HCT116 (cell line): ENCODE results near the gene C9. TPM values are rescaled to one million over a fixed set of nuclear protein-coding genes. Genes with fewer than 3 reads are reported as not detected.

Experiments used
- ATAC-seq: fragments of 200-7000 bp; cut with Tn5 transposase; 2 replicates; pipeline ENCODE4 v1.9.1; 2020; ENCODE audit warnings: mild to moderate bottlenecking, moderate library complexity
- BruUV-seq: library from RNA; stranded (reverse); fragments of 400-500 nt; replicated peaks from 2 replicates; lab custom pipeline; 2021; lab: Mats Ljungman, UMichigan
- CTCF ChIA-PET: fragments of 300-600 bp; sonication (Branson Sonifier 250); formaldehyde crosslinking; loops from one replicate; lab custom pipeline; 2021; ENCODE audit warnings: antibody characterized with exemption; lab: Charles Lee
- POLR2A ChIA-PET: fragments of 300-600, 350-600 bp; sonication (Branson Sonifier 250); formaldehyde crosslinking; loops from one replicate; lab custom pipeline; 2021; ENCODE audit warnings: antibody characterized with exemption; lab: Charles Lee
- RAD21 ChIA-PET, 2 experiments: fragments of 300-600 bp; sonication (Branson Sonifier 250); formaldehyde crosslinking; loops; one replicate each; lab custom pipeline; 2023; ENCODE audit warnings: low total read pairs in 2 of 2; ENCODE audit not compliant: uncharacterized antibody in 2 of 2, unreplicated experiment in 2 of 2, low non-redundant PET in 1 of 2; lab: Charles Lee
- DNase-seq: peaks from one replicate; pipeline ENCODE4 v3.0.0-alpha.2; 2010; ENCODE audit warnings: low read depth, low spot score
- H2AFZ ChIP-seq: fragments of 200-600 bp; shearing (Covaris generic), sonication (generic); 2 replicates; pipeline ENCODE4 v1.6.1; 2017; ENCODE audit warnings: low read depth, mixed run types, mixed read lengths, antibody characterized with exemption, low read length; ENCODE audit not compliant: poor library complexity, severe bottlenecking
- H3K27ac ChIP-seq: 2 replicates; pipeline ENCODE4 v1.5.1; 2012; ENCODE audit warnings: low read depth, low read length
- H3K27me3 ChIP-seq: fragments of 200-600 bp; sonication (generic); 2 replicates; pipeline ENCODE4 v1.6.1; 2016; ENCODE audit warnings: mixed run types, low read length, mixed read lengths; ENCODE audit not compliant: insufficient read depth
- H3K36me3 ChIP-seq, 2 experiments: fragments of 200-500 bp in 1 of 2; fragments of 200-600 bp in 1 of 2; sonication (Bioruptor generic) in 1 of 2; sonication (generic) in 1 of 2; 2 replicates each; pipeline versions ENCODE4 v1.5.1 to v1.6.1; 2014 to 2016; ENCODE audit warnings: low read length in 2 of 2, inconsistent platforms in 1 of 2, mixed read lengths in 1 of 2, mixed run types in 1 of 2; ENCODE audit not compliant: insufficient read depth in 2 of 2, control insufficient read depth in 1 of 2
- H3K4me1 ChIP-seq, 2 experiments: fragments of 200-600 bp in 1 of 2; sonication (generic) in 1 of 2; 2 replicates each; pipeline versions ENCODE4 v1.5.1 to v1.6.1; 2012 to 2017; ENCODE audit warnings: low read length in 2 of 2, inconsistent platforms in 1 of 2, mild to moderate bottlenecking in 1 of 2, mixed read lengths in 1 of 2, mixed run types in 1 of 2, moderate library complexity in 1 of 2; ENCODE audit not compliant: insufficient read depth in 2 of 2, control insufficient read depth in 1 of 2
- H3K4me2 ChIP-seq: fragments of 200-600 bp; sonication (generic); 2 replicates; pipeline ENCODE4 v1.6.1; 2017; ENCODE audit warnings: mixed run types, low read length, mixed read lengths
- H3K4me3 ChIP-seq, 2 experiments: fragments of 200-600 bp in 1 of 2; sonication (generic) in 1 of 2; replicated peaks in 1 of 2; 2 replicates each; pipeline ENCODE4 v1.5.1; 2011 to 2016; ENCODE audit warnings: low read length in 2 of 2, control low read depth in 1 of 2, low read depth in 1 of 2, mild to moderate bottlenecking in 1 of 2, mixed read lengths in 1 of 2, mixed run types in 1 of 2
- H3K79me2 ChIP-seq: fragments of 200-600 bp; sonication (generic); 2 replicates; pipeline ENCODE4 v1.6.1; 2017; ENCODE audit warnings: mild to moderate bottlenecking, mixed run types, low read length, moderate library complexity, mixed read lengths; ENCODE audit not compliant: insufficient read depth
- H3K9ac ChIP-seq: fragments of 200-600 bp; sonication (generic); 2 replicates; pipeline ENCODE4 v1.6.1; 2016; ENCODE audit warnings: low read length, mixed read lengths
- H3K9me2 ChIP-seq: fragments of 200-600 bp; sonication (generic), shearing (Covaris generic); 2 replicates; pipeline ENCODE4 v1.6.1; 2017; ENCODE audit warnings: mixed run types, mild to moderate bottlenecking, moderate library complexity; ENCODE audit not compliant: insufficient read depth
- H3K9me3 ChIP-seq, 2 experiments: fragments of 200-500 bp in 1 of 2; fragments of 200-600 bp in 1 of 2; sonication (Bioruptor generic) in 1 of 2; sonication (generic) in 1 of 2; 2 replicates each; pipeline ENCODE4 v1.6.1; 2014 to 2017; ENCODE audit warnings: low read length in 2 of 2, mixed read lengths in 2 of 2, inconsistent platforms in 1 of 2, low read depth in 1 of 2, mild to moderate bottlenecking in 1 of 2, mixed run types in 1 of 2, moderate library complexity in 1 of 2; ENCODE audit not compliant: control insufficient read depth in 1 of 2, insufficient read depth in 1 of 2
- H4K20me1 ChIP-seq: fragments of 200-600 bp; sonication (generic), shearing (Covaris generic); 2 replicates; pipeline ENCODE4 v1.6.1; 2017; ENCODE audit warnings: mixed run types, mild to moderate bottlenecking, moderate library complexity; ENCODE audit not compliant: insufficient read depth
- FOSL1 ChIP-seq: IDR thresholded peaks from 2 replicates; pipeline ENCODE4 v1.6.1; 2012; ENCODE audit warnings: low read depth
- JUND ChIP-seq: IDR thresholded peaks from 2 replicates; pipeline ENCODE4 v1.6.1; 2012
- POLR2A ChIP-seq: IDR thresholded peaks from 2 replicates; pipeline ENCODE4 v1.7.0; 2011; ENCODE audit warnings: borderline replicate concordance; ENCODE audit not compliant: insufficient read depth, insufficient read length; ENCODE audit errors: extremely low read depth
- POLR2AphosphoS5 ChIP-seq: IDR thresholded peaks from 2 replicates; pipeline ENCODE4 v1.6.1; 2011; ENCODE audit warnings: mild to moderate bottlenecking, low read depth, low read length, moderate library complexity
- RAD21 ChIP-seq: IDR thresholded peaks from 2 replicates; pipeline ENCODE4 v1.6.1; 2012; ENCODE audit warnings: low read depth, mild to moderate bottlenecking
- SIN3A ChIP-seq: IDR thresholded peaks from 2 replicates; pipeline ENCODE4 v1.6.1; 2012; ENCODE audit warnings: low read depth
- TCF7L2 ChIP-seq: IDR thresholded peaks from 2 replicates; pipeline ENCODE4 v1.7.0; 2011; ENCODE audit warnings: borderline replicate concordance, inconsistent platforms; ENCODE audit not compliant: insufficient read depth, insufficient read length; ENCODE audit errors: extremely low read depth
- YY1 ChIP-seq: IDR thresholded peaks from 2 replicates; pipeline ENCODE4 v1.6.1; 2011; ENCODE audit warnings: low read length, low read depth, moderate library complexity, mild to moderate bottlenecking; ENCODE audit not compliant: insufficient replicate concordance; ENCODE audit errors: extremely low read depth
- intact Hi-C: fragments of 100-400 bp; cut with micrococcal nuclease; formaldehyde crosslinking; loops from 2 replicates; pipeline ENCODE4 v1.10.0; 2022
- total RNA-seq: library from RNA; stranded (reverse); gene quantifications from one replicate; pipeline ENCODE4 v1.2.1, GENCODE V29; 2021; ENCODE audit not compliant: unreplicated experiment
- TF ChIP-seq, protein P1 (sequence below): IDR thresholded peaks from 2 replicates; pipeline ENCODE4 v1.6.1; 2011; ENCODE audit warnings: mild to moderate bottlenecking, low read length, moderate library complexity; ENCODE audit not compliant: insufficient replicate concordance; ENCODE audit errors: extremely low read depth
- TF ChIP-seq, protein P2 (sequence below): IDR thresholded peaks from 2 replicates; pipeline ENCODE4 v1.6.1; 2012
- TF ChIP-seq, protein P3 (sequence below), 3 experiments: fragments of 200-600 bp in 1 of 3; sonication (generic) in 1 of 3; IDR thresholded peaks in 2 of 3; conservative IDR thresholded peaks in 1 of 3; 2 replicates each; pipeline ENCODE4 v1.5.1; 2012 to 2017; ENCODE audit warnings: low read depth in 2 of 3, low read length in 2 of 3, antibody characterized with exemption in 1 of 3, borderline replicate concordance in 1 of 3, control low read depth in 1 of 3, mild to moderate bottlenecking in 1 of 3, mixed read lengths in 1 of 3, mixed run types in 1 of 3, moderate library complexity in 1 of 3; ENCODE audit not compliant: insufficient read depth in 1 of 3
- TF ChIP-seq, protein P4 (sequence below): IDR thresholded peaks from 2 replicates; pipeline ENCODE4 v1.6.1; 2012; ENCODE audit warnings: low read depth
- TF ChIP-seq, protein P5 (sequence below): IDR thresholded peaks from 2 replicates; pipeline ENCODE4 v1.6.1; 2012

C9 gene
- total RNA-seq, 1 experiment from 2014 or later = 0.34 TPM

DNA sequence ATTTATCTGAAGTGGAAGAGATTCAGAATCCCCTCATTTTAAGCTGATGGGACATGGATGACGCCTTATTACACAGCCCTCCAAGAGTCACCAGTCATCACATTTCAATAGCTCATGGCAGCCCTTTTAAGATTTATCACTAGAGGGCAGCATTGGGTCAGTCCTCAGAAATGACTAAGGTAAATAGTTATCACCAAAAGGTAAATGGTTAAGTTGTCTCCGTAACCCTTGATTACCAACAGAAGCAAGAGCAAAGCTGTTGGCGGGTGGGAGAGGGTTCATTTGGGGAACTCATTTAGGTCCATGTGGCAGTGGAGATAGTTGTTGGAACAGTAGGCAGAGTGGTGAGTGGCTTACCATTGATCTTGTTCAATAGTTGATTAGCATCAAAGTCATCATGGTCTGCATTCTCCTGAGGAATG is 12.0 kb upstream of the C9 start:
- no peaks in the 10 kb centered on the region for H4K20me1 ChIP-seq
- H3K36me3 ChIP-seq = no peaks in the 10 kb centered on the region
- ChIA-PET CTCF (interaction anchor here (0.5 to 2.6 kb wide), 30 partner anchors 9 to 296 kb away, joined by 3 to 132 read pairs (median 5); partner anchors contain the start of gene DAB2), RAD21 (interaction anchor here (0.9 to 1.4 kb wide), 7 partner anchors 48 to 193 kb away, joined by 3 to 20 read pairs (median 5); partner anchors contain the start of gene DAB2 (in 1 of the 2)), POLR2A (interaction anchor here (1.2 kb wide), 1 partner anchor 171 kb away, joined by 9 read pairs; no protein-coding TSS in a partner anchor)
- H3K9me3 ChIP-seq = no peaks in the 10 kb centered on the region
- DNase-seq = peak; percentile 22
- no peak overlapping the region for H2AFZ ChIP-seq
- no peaks in the 10 kb centered on the region for H3K27me3 ChIP-seq
- H3K9me2 ChIP-seq = no peaks in the 10 kb centered on the region
- ATAC-seq = peak; percentile 86
- no peak overlapping the region for H3K9ac ChIP-seq
- no peak overlapping the region for H3K4me2 ChIP-seq
- BruUV-seq = no TSS peak
- no peak overlapping the region for H3K4me3 ChIP-seq
- intact Hi-C loops = loop anchor here (1.0 to 5.0 kb wide), 3 partner anchors 159 to 194 kb away; partner anchors contain the start of gene FYB1
- TF ChIP-seq, protein P1, sequence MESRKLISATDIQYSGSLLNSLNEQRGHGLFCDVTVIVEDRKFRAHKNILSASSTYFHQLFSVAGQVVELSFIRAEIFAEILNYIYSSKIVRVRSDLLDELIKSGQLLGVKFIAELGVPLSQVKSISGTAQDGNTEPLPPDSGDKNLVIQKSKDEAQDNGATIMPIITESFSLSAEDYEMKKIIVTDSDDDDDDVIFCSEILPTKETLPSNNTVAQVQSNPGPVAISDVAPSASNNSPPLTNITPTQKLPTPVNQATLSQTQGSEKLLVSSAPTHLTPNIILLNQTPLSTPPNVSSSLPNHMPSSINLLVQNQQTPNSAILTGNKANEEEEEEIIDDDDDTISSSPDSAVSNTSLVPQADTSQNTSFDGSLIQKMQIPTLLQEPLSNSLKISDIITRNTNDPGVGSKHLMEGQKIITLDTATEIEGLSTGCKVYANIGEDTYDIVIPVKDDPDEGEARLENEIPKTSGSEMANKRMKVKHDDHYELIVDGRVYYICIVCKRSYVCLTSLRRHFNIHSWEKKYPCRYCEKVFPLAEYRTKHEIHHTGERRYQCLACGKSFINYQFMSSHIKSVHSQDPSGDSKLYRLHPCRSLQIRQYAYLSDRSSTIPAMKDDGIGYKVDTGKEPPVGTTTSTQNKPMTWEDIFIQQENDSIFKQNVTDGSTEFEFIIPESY = no peak
- TF ChIP-seq, protein P2, sequence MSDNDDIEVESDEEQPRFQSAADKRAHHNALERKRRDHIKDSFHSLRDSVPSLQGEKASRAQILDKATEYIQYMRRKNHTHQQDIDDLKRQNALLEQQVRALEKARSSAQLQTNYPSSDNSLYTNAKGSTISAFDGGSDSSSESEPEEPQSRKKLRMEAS = no peak
- TF ChIP-seq, protein P3, sequence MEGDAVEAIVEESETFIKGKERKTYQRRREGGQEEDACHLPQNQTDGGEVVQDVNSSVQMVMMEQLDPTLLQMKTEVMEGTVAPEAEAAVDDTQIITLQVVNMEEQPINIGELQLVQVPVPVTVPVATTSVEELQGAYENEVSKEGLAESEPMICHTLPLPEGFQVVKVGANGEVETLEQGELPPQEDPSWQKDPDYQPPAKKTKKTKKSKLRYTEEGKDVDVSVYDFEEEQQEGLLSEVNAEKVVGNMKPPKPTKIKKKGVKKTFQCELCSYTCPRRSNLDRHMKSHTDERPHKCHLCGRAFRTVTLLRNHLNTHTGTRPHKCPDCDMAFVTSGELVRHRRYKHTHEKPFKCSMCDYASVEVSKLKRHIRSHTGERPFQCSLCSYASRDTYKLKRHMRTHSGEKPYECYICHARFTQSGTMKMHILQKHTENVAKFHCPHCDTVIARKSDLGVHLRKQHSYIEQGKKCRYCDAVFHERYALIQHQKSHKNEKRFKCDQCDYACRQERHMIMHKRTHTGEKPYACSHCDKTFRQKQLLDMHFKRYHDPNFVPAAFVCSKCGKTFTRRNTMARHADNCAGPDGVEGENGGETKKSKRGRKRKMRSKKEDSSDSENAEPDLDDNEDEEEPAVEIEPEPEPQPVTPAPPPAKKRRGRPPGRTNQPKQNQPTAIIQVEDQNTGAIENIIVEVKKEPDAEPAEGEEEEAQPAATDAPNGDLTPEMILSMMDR (IDR thresholded peaks at IDR 0.05 in 2 of 3, conservative IDR thresholded peaks at IDR 0.05 in 1 of 3; ENCODE audit: borderline replicate concordance in 1 of 3, insufficient read depth in 1 of 3, low read depth in 2 of 3, low read length in 2 of 3) = peak; percentile 69 to 86 (median 71); a peak in 5 of 6 replicates
- TF ChIP-seq RAD21 (peak; percentile 81), JUND (no peak), TCF7L2 (no peak), FOSL1 (no peak), SIN3A (no peak), POLR2A (no peak), POLR2AphosphoS5 (no peak), YY1 (no peak)
- TF ChIP-seq, protein P4, sequence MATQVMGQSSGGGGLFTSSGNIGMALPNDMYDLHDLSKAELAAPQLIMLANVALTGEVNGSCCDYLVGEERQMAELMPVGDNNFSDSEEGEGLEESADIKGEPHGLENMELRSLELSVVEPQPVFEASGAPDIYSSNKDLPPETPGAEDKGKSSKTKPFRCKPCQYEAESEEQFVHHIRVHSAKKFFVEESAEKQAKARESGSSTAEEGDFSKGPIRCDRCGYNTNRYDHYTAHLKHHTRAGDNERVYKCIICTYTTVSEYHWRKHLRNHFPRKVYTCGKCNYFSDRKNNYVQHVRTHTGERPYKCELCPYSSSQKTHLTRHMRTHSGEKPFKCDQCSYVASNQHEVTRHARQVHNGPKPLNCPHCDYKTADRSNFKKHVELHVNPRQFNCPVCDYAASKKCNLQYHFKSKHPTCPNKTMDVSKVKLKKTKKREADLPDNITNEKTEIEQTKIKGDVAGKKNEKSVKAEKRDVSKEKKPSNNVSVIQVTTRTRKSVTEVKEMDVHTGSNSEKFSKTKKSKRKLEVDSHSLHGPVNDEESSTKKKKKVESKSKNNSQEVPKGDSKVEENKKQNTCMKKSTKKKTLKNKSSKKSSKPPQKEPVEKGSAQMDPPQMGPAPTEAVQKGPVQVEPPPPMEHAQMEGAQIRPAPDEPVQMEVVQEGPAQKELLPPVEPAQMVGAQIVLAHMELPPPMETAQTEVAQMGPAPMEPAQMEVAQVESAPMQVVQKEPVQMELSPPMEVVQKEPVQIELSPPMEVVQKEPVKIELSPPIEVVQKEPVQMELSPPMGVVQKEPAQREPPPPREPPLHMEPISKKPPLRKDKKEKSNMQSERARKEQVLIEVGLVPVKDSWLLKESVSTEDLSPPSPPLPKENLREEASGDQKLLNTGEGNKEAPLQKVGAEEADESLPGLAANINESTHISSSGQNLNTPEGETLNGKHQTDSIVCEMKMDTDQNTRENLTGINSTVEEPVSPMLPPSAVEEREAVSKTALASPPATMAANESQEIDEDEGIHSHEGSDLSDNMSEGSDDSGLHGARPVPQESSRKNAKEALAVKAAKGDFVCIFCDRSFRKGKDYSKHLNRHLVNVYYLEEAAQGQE = no peak
- TF ChIP-seq, protein P5, sequence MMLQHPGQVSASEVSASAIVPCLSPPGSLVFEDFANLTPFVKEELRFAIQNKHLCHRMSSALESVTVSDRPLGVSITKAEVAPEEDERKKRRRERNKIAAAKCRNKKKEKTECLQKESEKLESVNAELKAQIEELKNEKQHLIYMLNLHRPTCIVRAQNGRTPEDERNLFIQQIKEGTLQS = no peak
- no peaks in the 10 kb centered on the region for H3K79me2 ChIP-seq
- no peaks in the 10 kb centered on the region for H3K4me1 ChIP-seq
- no peak overlapping the region for H3K27ac ChIP-seq
